ENCODE results near the gene MYO15A.

The MYO15A gene, protein sequence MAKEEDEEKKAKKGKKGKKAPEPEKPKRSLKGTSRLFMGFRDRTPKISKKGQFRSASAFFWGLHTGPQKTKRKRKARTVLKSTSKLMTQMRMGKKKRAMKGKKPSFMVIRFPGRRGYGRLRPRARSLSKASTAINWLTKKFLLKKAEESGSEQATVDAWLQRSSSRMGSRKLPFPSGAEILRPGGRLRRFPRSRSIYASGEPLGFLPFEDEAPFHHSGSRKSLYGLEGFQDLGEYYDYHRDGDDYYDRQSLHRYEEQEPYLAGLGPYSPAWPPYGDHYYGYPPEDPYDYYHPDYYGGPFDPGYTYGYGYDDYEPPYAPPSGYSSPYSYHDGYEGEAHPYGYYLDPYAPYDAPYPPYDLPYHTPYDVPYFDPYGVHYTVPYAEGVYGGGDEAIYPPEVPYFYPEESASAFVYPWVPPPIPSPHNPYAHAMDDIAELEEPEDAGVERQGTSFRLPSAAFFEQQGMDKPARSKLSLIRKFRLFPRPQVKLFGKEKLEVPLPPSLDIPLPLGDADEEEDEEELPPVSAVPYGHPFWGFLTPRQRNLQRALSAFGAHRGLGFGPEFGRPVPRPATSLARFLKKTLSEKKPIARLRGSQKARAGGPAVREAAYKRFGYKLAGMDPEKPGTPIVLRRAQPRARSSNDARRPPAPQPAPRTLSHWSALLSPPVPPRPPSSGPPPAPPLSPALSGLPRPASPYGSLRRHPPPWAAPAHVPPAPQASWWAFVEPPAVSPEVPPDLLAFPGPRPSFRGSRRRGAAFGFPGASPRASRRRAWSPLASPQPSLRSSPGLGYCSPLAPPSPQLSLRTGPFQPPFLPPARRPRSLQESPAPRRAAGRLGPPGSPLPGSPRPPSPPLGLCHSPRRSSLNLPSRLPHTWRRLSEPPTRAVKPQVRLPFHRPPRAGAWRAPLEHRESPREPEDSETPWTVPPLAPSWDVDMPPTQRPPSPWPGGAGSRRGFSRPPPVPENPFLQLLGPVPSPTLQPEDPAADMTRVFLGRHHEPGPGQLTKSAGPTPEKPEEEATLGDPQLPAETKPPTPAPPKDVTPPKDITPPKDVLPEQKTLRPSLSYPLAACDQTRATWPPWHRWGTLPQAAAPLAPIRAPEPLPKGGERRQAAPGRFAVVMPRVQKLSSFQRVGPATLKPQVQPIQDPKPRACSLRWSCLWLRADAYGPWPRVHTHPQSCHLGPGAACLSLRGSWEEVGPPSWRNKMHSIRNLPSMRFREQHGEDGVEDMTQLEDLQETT (N-terminal part only)

DNA sequence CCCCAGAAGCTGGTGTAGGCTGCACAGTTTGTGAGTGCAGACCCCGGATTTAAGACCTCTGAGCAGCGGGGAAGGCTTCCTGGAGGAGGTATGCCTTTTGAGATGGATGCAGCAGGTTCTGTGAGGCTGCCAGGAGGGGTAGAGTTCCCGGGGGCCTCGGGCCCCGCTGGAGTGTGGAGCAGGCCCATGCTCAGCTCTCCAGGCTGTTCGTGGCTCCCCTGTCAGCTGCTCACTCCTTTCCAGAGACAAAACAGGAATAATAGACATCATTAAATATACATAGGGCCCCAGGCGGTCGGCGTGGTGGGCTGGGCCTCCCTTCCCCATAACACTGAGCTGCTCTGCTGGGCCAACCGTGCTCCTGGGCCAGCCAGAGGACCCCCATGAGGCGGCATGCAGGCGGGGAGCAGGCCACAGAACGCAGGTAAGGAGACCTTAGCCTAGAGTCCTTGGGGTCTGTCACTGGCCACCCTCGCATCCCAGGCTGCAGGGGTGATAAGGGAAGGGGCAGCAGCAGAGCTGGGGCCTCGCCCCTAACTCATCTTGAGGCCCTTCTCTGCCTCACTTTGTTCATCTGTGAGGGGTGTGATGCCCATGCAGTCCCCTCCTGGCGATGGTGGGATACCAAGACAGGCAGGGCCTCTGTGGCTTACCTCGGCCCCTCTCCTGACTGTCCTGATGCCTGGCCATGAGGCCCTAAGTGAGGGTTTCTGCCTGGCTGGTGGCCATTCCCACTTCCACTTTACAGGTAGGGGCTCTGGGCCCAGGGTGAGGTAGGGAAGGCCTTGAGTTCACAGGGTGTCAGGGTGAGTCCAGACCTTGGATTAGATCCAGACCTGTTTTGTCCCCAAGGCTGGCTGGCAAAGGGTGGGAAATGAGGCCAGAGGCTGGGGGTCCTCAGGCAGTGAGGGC lies at the start of gene MYO15A:
MYO15A (plus strand) TSS at position 356 of the 912 bp plus-strand sequence. CDS start 10,045 bp downstream, outside the sequence.
- DNase-seq (ENCODE audit: low read depth), result no peak

DNA sequence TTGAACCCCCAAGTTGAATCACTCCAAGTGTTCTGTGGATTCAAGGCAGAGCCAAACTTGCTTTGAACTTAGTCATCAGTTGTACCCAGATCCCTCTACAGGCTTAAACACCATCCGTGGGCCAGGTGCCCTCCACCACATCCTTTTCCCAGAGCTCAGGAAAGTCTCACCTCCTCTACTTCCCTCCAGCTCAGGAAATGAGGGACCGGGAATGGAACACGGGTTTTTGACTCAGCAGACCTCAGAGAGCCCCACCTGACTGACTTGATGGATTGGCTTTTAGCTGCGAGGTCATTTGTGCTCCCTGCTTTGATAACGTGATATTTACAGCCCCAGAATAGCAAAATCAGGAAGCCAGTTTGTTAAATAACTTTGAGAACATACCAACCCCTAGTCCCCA lies 49.3 kb upstream of the MYO15A start:
- no peak for DNase-seq (ENCODE audit: low read depth)

DNA sequence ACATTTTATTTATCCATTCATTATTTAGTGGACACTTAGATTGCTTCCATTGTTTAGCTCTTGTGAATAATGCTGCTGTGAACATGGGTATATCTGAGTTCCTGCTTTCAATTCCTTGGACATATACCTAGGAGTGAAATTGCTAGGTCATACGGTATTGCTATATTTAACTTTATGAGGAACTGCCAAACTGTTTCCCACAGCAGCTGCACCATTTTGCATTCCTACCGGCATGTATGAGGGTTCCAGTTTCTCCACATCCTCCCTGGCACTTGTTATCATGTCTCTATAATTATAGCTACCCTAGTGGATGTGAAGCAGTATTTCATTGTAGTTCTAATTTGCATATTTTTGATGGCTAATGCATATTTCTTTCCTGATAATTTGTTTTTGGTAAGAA lies 44.5 kb upstream of the MYO15A start:
- DNase-seq (ENCODE audit: low read depth), result no peak

DNA sequence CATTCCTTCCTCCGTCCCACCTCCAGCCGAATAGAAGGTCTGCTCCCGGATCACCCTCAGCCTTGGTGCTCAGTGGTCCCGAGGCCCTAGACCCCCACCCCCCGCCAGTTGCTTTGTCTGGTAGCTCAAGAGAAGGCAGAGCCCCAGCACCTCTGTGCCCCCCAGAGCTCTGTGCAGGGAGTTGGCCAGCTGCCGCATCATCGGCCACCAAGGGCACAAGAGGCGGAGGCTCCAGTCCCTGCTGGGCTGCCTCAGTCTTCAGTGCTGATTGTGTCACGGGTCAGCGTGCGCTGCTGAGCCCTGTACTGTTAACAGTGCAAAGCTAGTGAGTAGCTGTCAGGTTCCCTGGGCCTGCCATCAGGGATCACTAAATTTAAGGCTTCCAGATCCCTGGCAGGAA lies 43.0 kb upstream of the MYO15A start:
- DNase-seq (ENCODE audit: low read depth), result no peak

- DNase-seq (ENCODE audit: low read depth), result no peak
These were observed 41.7 kb upstream of the MYO15A start for GRCh38 chr17:18066866-18067265.

- DNase-seq (ENCODE audit: low read depth), result no peak
These were observed 39.5 kb upstream of the MYO15A start for GRCh38 chr17:18069101-18069500.

DNA sequence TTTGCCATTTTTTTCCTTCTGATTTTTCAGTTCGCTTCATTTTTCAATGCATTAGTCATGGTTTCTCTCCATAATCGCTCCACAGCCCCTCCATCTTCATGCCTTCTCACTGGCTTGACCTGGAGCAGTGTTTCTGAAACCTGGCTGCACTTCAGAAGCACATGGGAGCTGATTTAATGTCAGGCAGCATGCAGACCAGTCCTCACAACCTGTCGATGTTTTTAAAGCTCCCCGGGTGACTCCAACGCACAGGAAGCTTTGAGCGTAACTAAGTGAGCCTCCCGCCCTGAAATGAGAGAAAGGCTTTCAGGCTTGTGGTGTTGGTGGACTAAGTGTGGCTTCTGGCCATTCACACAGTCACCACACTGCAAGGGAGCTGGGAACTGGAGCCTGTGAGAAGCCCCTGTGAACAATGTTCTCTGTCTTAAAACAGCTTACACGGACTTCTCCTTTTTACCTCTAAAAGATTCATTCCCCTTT lies 37.7 kb upstream of the MYO15A start:
- peak; percentile 54 for DNase-seq (ENCODE audit: low read depth)

DNA sequence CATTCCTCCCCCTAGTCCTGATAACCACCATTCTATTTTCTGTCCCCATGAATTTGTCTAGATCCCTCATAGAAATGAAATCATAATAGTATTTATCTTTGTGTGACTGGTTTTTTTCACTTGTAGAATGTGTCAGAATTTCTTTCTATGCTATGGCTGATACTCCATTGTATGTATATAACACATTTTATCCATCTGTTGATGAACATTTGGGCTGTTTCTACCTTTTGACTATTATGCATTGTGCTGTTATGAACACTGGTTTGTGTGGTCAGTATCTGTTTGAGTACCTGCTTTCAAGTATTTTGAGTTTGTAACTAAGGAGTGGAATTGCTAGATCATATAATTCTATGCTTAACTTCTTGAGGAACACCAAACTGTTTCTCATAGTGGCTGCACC lies 36.8 kb upstream of the MYO15A start:
- DNase-seq (ENCODE audit: low read depth), result no peak

GRCh38 chr17:18074566-18075272 lies 33.8 kb upstream of the MYO15A start:
- DNase-seq (ENCODE audit: low read depth), result no peak

DNA sequence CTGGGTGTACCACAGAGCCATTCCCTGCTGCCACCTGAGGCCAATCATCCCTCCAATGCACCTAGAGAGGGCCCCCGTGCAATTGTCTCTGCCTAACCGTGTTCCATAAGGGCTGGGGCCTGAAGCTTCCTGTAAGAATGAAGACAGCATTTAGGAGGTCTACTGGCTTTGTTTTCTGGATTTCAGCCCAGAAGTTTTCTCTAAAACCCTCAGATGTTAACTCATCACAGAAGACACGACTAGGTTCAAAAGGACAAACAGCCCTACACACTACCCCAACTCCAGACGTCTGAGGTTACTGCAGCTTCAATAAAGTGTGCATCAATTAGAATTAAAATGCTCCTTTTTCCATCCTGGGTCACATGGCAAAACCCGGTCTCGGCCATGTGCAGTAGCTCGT lies 31.6 kb upstream of the MYO15A start:
- peak; percentile 66 for DNase-seq (ENCODE audit: low read depth)

DNA sequence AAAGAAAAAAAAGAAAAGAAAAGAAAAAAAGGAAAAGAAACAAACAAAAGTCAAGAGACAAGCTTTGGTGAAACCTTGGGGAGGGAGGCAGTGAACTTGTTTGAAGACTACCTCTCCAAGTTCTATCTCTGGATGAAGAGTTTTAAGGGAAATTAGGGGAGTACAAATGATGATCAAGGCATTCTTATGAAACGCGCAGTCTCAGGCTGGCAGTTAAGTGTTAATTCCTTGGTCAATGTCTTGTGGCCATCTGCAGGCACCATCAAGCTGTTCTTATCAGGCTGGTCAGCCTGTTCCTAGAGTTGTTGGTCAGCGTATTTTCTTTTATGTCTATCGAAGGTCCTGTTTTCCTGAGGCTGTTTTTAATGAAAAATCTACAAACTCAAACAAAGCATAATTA lies 29.0 kb upstream of the MYO15A start:
- DNase-seq (ENCODE audit: low read depth), result no peak

DNA sequence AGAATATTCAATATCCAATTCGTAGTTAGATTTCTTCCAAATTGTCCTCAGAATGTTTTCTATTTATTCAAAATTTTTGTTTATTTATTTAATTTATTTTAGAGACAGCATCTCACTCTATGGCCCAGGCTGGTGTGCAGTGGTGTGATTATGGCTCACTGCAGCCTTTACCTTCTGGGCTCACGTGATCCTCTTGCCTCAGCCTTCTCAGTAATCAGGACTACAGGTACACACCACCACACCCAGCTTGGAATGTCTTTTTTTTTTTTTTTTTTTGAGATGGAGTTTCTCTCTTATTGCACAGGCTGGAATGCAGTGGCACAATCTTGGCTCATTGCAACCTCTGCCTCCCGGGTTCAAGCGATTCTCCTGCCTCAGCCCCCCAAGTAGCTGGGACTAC lies 24.3 kb upstream of the MYO15A start:
- no peak for DNase-seq (ENCODE audit: low read depth)

- DNase-seq (ENCODE audit: low read depth), result peak; percentile 90
These were observed 20.7 kb upstream of the MYO15A start, which contains the start of gene DRG2 for GRCh38 chr17:18087610-18088491. TSS of gene DRG2 (plus strand) at chr17:18087948. CDS start at chr17:18088024, 76 bp downstream.

GRCh38 chr17:18089613-18090012 lies 18.9 kb upstream of the MYO15A start:
- no peak for DNase-seq (ENCODE audit: low read depth)

GRCh38 chr17:18093616-18094408 lies 14.7 kb upstream of the MYO15A start:
- peak; percentile 91 for DNase-seq (ENCODE audit: low read depth)

DNA sequence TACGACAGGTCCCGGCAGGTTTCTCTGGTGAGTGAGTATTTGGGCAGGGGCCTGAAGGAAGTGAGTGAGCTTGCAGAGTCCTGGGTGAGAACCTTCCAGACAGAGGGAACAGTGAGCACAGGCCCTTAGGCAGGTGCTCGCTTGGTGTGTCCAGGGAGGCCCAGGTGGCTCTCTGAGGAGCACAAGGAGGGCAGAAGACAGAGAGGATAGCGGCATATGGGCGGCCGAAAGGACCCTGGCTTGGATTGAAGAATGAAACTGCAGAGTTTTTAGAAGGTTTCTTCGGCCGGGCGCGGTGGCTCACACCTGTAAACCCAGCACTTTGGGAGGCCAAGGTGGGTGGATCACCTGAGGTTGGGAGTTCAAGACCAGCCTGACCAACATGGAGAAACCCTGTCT lies 14.1 kb upstream of the MYO15A start:
- no peak for DNase-seq (ENCODE audit: low read depth)

GRCh38 chr17:18099516-18099915 lies 9.0 kb upstream of the MYO15A start:
- no peak for DNase-seq (ENCODE audit: low read depth)

- DNase-seq (ENCODE audit: low read depth), result no peak
These were observed 7.9 kb upstream of the MYO15A start for GRCh38 chr17:18100616-18101015.
